NCI-H526 treated with DMSO at 0.1 percent for 48 hours (cell line): Measurements from ENCODE around the gene CD244.

Source experiments
- DNase-seq: peaks from one replicate; lab custom pipeline; 2025; lab: John Stamatoyannopoulos, UW

Gene CD244

GRCh38 chr1:160846281-160846680 lies 16.4 kb downstream of the CD244 start:
- no peak for DNase-seq

GRCh38 chr1:160844447-160845232 lies 18.0 kb downstream of the CD244 start:
- DNase-seq, result no peak

GRCh38 chr1:160841079-160841478 lies 21.6 kb downstream of the CD244 start:
- no peak for DNase-seq

GRCh38 chr1:160839746-160840145 lies 22.9 kb downstream of the CD244 start:
- no peak for DNase-seq

GRCh38 chr1:160838888-160839287 lies 23.8 kb downstream of the CD244 start:
- DNase-seq, result no peak

GRCh38 chr1:160837558-160838205 lies 25.0 kb downstream of the CD244 start:
- no peak for DNase-seq

GRCh38 chr1:160836981-160837557 lies 25.6 kb downstream of the CD244 start:
- DNase-seq, result no peak

- DNase-seq, result no peak
Observed at GRCh38 chr1:160836561-160836960, 26.1 kb downstream of the CD244 start.

GRCh38 chr1:160835751-160836150 lies 26.9 kb downstream of the CD244 start:
- DNase-seq, result no peak

GRCh38 chr1:160834945-160835565 lies 27.6 kb downstream of the CD244 start:
- DNase-seq, result peak; percentile 21

GRCh38 chr1:160830321-160831153 lies 32.1 kb downstream of the CD244 start:
- DNase-seq, result peak; percentile 61

- DNase-seq, result no peak
Observed at GRCh38 chr1:160829766-160830165, 32.9 kb downstream of the CD244 start.

- no peak for DNase-seq
Observed at GRCh38 chr1:160827418-160827817, 35.3 kb downstream of the CD244 start.

- DNase-seq, result no peak
Observed at GRCh38 chr1:160826546-160826945, 36.1 kb downstream of the CD244 start.

GRCh38 chr1:160823296-160823695 lies 39.4 kb downstream of the CD244 start:
- DNase-seq, result no peak

- no peak for DNase-seq
Observed at GRCh38 chr1:160821627-160822026, 41.1 kb downstream of the CD244 start.

- DNase-seq, result no peak
Observed at GRCh38 chr1:160819186-160819585, 43.5 kb downstream of the CD244 start.

- DNase-seq, result no peak
Observed at GRCh38 chr1:160818207-160818937, 44.3 kb downstream of the CD244 start.

- no peak for DNase-seq
Observed at GRCh38 chr1:160814856-160815255, 47.8 kb downstream of the CD244 start.

GRCh38 chr1:160814316-160814715 lies 48.4 kb downstream of the CD244 start:
- no peak for DNase-seq

- no peak for DNase-seq
Observed at GRCh38 chr1:160813215-160813614, 49.5 kb downstream of the CD244 start.
